Activated T-helper 1 cell treated with anti-CD3 and anti-CD28 coated beads, Interleukin-12 subunit alpha, Interleukin-12 subunit beta, Interleukin-2, Interleukin-4 antibody, amounts not matched to agents 30 ng/mL and 10 ng/mL and 1 ng/mL, durations not matched to agents 14 hours and 24 hours and 36 hours (primary cell): ENCODE measurements around the gene FUZ. TPM values are rescaled to one million over a fixed set of nuclear protein-coding genes. Genes with fewer than 3 reads are reported as not detected.

Experiments
- DNase-seq: peaks from one replicate; pipeline ENCODE4 v3.0.0; 2021; ENCODE audit warnings: low spot score
- H3K27ac Mint-ChIP-seq: one replicate; pipeline ENCODE4 v1.8.0; 2021; ENCODE audit warnings: mild to moderate bottlenecking, mixed read lengths
- H3K27me3 Mint-ChIP-seq: one replicate; pipeline ENCODE4 v1.8.0; 2022; ENCODE audit warnings: mild to moderate bottlenecking, moderate library complexity, mixed read lengths; ENCODE audit not compliant: insufficient read depth
- H3K36me3 Mint-ChIP-seq: one replicate; pipeline ENCODE4 v1.8.0; 2021; ENCODE audit warnings: low read depth, mixed read lengths
- H3K4me1 Mint-ChIP-seq: one replicate; pipeline ENCODE4 v1.8.0; 2021; ENCODE audit warnings: low read depth, mixed read lengths
- H3K4me3 Mint-ChIP-seq: one replicate; pipeline ENCODE4 v1.8.0; 2021; ENCODE audit warnings: mild to moderate bottlenecking, moderate library complexity, mixed read lengths
- H3K9me3 Mint-ChIP-seq: one replicate; pipeline ENCODE4 v1.8.0; 2021; ENCODE audit warnings: mixed read lengths
- intact Hi-C: fragments of 100-400 bp; cut with micrococcal nuclease; formaldehyde crosslinking; loops from one replicate; pipeline ENCODE4 v1.15.1; 2024
- total RNA-seq: library from RNA; stranded (reverse); gene quantifications from 2 replicates; pipeline ENCODE4 v1.2.3, GENCODE V29; 2022

FUZ gene
- total RNA-seq, 1 donor from 2014 or later, result 14.0 TPM

DNA sequence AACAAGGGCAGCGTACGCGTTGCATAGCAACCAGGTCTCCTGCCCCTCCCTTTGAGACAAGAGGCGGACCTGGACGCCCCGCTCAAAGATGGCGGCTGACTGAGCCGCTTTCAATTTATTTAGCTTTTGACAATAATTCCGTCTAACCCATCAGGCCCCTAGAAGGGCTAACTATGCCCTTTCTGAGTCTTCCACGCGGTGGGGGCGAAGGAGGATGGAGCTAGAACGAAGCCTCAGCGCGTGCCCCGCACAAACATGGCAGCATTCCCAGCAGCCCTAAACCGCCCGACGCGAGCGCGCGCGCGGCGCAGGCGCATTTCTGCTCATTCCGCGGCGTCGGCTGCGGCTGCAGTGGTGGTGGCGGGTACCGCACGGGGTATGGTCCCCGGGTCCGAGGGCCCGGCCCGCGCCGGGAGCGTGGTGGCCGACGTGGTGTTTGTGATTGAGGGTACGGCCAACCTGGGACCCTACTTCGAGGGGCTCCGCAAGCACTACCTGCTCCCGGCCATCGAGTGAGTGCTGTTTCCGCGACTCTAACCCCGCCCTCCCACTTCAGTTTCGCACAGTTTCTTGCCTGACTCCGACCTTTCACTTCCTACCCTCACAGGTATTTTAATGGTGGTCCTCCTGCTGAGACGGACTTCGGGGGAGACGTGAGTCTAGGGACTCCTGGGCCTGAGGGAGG is 5.0 kb upstream of the FUZ start, which contains the start of gene MED25:
Gene MED25 (plus strand): TSS at position 326 of the 685 bp plus-strand sequence. CDS start 53 bp downstream, at position 379.
- H3K36me3 Mint-ChIP-seq, result peaks cover 2% of the 10 kb centered on the region
- DNase-seq, result peak; percentile 88
- intact Hi-C loops, result loop anchor here (1.0 to 10.0 kb wide), 5 partner anchors 32 to 223 kb away; partner anchors contain the start of genes PNKP and PRR12
- H3K27me3 Mint-ChIP-seq, result no peaks in the 10 kb centered on the region
- H3K4me3 Mint-ChIP-seq, result peak within 1 kb of the TSS; percentile 94
- H3K9me3 Mint-ChIP-seq, result no peaks in the 10 kb centered on the region
- peak within 1 kb of the TSS; percentile 93 for H3K27ac Mint-ChIP-seq
- H3K4me1 Mint-ChIP-seq, result peaks cover 25% of the 10 kb centered on the region

DNA sequence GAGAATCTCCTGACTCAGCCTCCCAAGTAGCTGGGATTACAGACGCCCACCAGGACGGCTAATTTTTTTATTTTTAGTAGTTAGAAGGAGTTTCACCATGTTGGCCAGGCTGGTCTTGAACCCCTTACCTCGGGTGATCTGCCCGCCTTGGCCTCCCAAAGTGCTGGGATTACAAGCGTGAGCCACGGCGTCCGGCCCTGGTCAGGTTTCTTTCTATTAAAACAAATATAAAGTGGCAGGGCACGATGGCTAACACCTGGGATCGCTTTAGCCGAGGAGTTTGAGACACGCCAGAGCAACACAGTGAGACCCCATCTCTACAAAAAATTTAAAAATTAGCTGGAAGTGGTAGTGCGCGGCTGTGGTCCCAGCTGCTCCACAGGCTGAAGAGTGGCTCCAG is 3.5 kb upstream of the FUZ start:
- Mint-ChIP-seq H3K9me3 (no peaks in the 10 kb centered on the region), H3K27me3 (no peaks in the 10 kb centered on the region), H3K27ac (no peak overlapping the region), H3K36me3 (no peaks in the 10 kb centered on the region), H3K4me1 (peaks cover 36% of the 10 kb centered on the region), H3K4me3 (peak overlapping the region; percentile 42)
- DNase-seq, result no peak
- intact Hi-C loops, result loop anchor here (10.0 kb wide), 2 partner anchors 168 to 222 kb away; partner anchors contain the start of gene PRR12

DNA sequence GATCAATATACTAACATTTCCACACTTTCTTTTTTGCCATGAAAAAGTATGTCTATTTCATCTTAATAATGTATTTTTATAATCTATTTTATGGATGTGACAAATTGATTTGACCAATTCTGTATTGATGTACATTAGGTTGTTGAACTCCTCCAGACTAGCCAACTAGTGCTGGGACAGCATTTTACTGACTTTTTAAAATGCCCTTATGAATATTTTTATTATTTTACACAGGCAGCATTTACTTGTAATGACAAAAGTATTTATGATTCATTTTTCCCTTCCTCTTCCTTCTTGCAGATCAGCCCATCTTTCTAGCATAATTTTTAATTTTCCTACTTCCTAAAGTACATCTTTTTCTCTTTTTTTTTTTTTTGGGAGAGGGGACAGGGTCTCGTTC is 918 bp upstream of the FUZ start:
- intact Hi-C loops, result loop anchor here (5.0 to 10.0 kb wide), 3 partner anchors 171 to 317 kb away; partner anchors contain the start of genes PRR12 and RPS11
- Mint-ChIP-seq H3K27me3 (no peaks in the 10 kb centered on the region), H3K9me3 (no peaks in the 10 kb centered on the region), H3K27ac (no peak overlapping the region), H3K36me3 (peaks cover 4% of the 10 kb centered on the region), H3K4me1 (peaks cover 33% of the 10 kb centered on the region), H3K4me3 (peak overlapping the region; percentile 92)
- DNase-seq, result no peak

DNA sequence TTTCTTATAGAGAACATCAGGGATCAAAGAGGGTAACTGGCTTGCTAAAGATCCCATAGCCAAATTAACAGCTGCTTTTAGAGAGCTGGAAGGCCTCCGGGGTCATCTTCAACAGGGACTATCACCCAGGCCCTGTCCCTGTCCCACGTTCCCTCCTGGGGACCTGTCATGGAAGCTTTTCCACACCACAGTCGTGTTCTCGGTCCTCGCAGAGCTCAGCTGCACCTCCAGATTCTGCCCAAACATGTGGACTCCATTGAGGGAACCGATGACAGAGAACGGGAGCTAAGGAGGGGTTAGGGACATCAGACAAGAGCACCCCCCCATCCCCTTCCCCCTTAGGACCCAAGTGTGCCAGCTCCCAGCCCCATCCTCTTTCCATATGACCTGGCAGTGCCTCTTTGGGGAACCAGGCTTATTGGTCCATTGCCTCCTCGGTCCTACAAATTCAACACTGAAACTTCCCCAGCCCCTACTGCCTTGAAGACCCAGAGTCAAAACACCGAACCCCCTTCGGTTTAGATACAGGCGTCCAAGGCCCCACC is 568 bp downstream of the FUZ start:
- peak overlapping the region; percentile 92 for H3K4me3 Mint-ChIP-seq
- peak overlapping the region; percentile 95 for H3K27ac Mint-ChIP-seq
- no peak for DNase-seq
- H3K36me3 Mint-ChIP-seq, result peaks cover 7% of the 10 kb centered on the region
- H3K4me1 Mint-ChIP-seq, result peaks cover 43% of the 10 kb centered on the region
- intact Hi-C loops, result loop anchor here (2.0 to 10.0 kb wide), 5 partner anchors 96 to 315 kb away; partner anchors contain the start of genes PRMT1, PRR12 and RPS11
- no peaks in the 10 kb centered on the region for H3K27me3 Mint-ChIP-seq
- no peaks in the 10 kb centered on the region for H3K9me3 Mint-ChIP-seq

DNA sequence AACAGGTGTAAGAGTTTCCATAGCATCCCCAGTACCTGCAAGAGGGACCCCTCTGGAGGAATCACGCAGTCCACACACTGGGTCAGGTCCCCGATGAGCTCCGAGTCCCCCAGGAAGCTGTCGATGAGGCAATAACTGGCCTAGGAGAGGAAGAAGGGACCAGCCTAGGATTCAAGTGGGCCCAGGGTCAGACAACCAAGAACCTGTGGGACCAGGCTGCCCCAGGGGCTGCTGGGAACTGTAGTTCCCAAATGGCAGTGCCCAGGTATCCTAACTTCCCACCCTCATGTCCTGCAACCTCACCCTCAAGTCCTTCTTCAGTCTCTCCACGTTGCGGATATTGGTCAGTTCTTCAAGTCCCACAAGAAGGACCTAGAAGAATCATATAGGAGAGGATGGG is 1.8 kb downstream of the FUZ start:
- Mint-ChIP-seq H3K36me3 (peaks cover 8% of the 10 kb centered on the region), H3K27me3 (no peaks in the 10 kb centered on the region), H3K9me3 (no peaks in the 10 kb centered on the region), H3K4me3 (peak overlapping the region; percentile 39), H3K27ac (no peak overlapping the region), H3K4me1 (peaks cover 42% of the 10 kb centered on the region)
- DNase-seq, result no peak
- intact Hi-C loops, result loop anchor here (5.0 to 10.0 kb wide), 3 partner anchors 173 to 314 kb away; partner anchors contain the start of genes PRR12 and RPS11

DNA sequence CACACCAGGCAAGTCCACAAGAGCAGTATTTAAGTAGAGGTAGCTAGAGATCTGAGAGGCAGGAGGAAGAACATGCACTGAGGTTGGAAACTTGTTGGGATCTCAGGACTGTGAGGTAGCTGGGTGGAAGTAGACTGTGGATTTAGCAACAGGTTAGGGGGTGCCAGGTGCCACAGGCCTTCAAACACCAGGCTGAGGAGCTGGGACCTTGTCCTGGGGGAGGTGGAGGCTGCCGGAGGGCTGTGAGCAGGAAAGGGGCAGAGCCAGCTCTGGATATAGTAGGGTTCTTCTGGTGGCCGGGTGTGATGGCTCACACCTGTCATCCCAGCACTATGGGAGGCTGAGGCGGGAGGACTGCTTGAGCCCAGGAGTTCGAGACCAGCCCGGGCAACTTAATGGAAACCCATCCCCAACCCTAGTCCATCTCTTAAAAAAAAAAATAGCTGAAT is 3.1 kb downstream of the FUZ start:
- Mint-ChIP-seq H3K36me3 (peaks cover 10% of the 10 kb centered on the region), H3K27me3 (no peaks in the 10 kb centered on the region), H3K9me3 (no peaks in the 10 kb centered on the region), H3K27ac (peak overlapping the region; percentile 43), H3K4me1 (peaks cover 42% of the 10 kb centered on the region), H3K4me3 (peak overlapping the region; percentile 68)
- intact Hi-C loops, result loop anchor here (5.0 to 10.0 kb wide), 3 partner anchors 175 to 313 kb away; partner anchors contain the start of genes PRR12 and RPS11
- no peak for DNase-seq

DNA sequence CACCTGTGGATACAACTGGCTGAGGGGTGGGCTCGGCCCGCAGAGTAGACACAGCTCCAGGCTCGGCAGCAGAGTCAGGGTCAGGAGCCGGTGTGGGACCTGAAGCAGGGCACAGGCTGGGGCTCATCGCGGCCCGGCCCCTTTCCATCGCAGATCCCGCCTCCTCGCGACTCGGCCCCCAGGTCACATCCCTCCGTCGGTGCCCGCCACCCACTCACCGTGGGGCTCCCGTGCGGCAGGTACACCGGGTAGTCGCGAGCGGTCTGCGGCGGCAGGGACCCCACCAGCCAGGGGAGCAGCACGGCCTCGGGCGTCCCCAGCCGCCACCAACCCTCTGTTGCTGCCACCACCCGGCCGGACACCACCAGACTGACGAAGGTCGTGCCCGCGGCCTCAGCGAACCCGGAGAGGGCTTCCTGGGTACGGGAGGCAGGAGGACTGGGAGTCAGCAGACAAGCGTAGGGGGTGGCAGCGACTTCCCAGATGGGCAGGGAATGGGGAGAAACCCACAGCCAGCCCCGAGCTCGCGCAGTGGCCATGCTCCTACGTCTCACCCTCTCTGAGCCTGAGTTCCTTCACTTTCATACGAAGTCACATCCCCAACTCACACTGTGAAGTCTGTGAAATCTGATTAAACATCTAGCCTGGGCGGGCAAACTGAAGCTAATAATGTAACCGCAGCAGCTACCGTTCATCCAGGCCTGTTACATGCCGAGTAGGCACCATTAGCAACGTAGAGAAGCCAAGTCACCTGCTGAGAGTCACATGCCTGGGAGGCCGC is 3.7 kb downstream of the FUZ start:
- H3K4me3 Mint-ChIP-seq, result peak overlapping the region; percentile 85
- no peaks in the 10 kb centered on the region for H3K27me3 Mint-ChIP-seq
- peaks cover 42% of the 10 kb centered on the region for H3K4me1 Mint-ChIP-seq
- H3K36me3 Mint-ChIP-seq, result peaks cover 10% of the 10 kb centered on the region
- intact Hi-C loops, result no loop called here
- peak overlapping the region; percentile 77 for H3K27ac Mint-ChIP-seq
- H3K9me3 Mint-ChIP-seq, result no peaks in the 10 kb centered on the region
- DNase-seq, result peak; percentile 38

DNA sequence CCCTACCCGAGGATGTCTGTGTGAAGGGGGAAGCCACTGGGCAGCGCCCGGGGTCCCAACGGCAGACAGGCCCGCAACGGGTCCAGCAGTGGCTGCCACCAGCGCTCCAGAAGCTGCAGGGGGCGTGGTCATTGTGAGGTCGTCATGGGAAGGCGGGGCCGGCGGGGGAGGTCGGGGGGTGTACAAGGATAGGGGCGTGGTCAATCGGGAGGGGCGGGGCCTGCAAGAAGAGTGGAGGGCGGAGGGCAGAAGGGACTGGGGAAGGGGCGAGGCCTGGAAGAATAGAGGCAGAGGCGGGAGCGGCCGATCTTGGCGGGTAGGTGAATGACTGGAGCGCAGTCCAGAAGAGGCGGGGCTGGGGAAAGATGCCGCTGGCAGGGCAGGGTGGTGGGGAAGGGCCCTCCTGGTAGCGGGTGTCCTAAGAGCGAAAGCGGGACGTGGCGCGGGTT is 4.4 kb downstream of the FUZ start:
- peak overlapping the region; percentile 77 for H3K27ac Mint-ChIP-seq
- peaks cover 42% of the 10 kb centered on the region for H3K4me1 Mint-ChIP-seq
- H3K4me3 Mint-ChIP-seq, result peak overlapping the region; percentile 85
- no peaks in the 10 kb centered on the region for H3K27me3 Mint-ChIP-seq
- peak; percentile 73 for DNase-seq
- H3K9me3 Mint-ChIP-seq, result no peaks in the 10 kb centered on the region
- H3K36me3 Mint-ChIP-seq, result peaks cover 10% of the 10 kb centered on the region
- intact Hi-C loops, result loop anchor here (1.0 kb wide), 1 partner anchor 42 kb away; no protein-coding TSS in a partner anchor

DNA sequence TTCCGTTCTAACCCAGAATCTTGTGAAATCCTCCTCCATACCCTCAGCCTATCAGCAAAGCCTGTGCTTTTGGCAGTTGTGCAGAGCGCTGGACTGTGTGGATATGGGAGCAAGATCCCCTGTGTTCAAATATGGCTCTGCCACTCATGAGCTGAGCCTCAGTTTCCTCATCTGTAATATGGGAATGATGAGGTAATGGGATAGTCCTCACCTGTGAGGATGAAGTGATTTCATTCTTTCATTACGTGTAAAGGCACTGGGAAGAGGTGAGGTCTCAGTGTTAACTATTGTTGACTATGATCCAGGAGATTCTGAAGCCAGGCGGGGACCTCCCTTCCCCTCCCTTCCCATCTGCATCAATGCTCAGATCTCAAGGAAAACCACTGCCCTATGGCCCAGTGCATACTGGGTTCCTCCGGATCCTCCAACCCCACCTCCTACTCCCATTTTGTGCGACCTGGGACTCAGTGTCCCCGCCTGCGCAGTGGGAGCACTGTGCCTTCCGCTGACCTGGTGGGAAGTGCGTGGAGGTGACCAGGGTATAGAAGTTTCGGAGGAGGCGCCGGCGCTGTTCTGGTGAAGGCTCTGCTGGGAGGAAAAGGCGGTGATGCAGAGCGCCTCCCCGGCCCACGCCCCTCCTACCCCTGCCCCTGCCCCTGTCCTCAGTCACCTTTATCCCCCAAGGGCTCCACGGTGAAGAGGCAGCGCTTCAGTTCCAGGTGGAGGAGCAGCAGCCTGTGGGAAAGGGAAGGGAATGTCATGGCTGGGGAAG is 5.0 kb downstream of the FUZ start:
- Mint-ChIP-seq H3K4me3 (peak overlapping the region; percentile 51), H3K4me1 (peaks cover 36% of the 10 kb centered on the region), H3K36me3 (peaks cover 16% of the 10 kb centered on the region), H3K27me3 (no peaks in the 10 kb centered on the region), H3K27ac (no peak overlapping the region), H3K9me3 (no peaks in the 10 kb centered on the region)
- intact Hi-C loops, result loop anchor here (1.0 kb wide), 1 partner anchor 42 kb away; no protein-coding TSS in a partner anchor
- no peak for DNase-seq

DNA sequence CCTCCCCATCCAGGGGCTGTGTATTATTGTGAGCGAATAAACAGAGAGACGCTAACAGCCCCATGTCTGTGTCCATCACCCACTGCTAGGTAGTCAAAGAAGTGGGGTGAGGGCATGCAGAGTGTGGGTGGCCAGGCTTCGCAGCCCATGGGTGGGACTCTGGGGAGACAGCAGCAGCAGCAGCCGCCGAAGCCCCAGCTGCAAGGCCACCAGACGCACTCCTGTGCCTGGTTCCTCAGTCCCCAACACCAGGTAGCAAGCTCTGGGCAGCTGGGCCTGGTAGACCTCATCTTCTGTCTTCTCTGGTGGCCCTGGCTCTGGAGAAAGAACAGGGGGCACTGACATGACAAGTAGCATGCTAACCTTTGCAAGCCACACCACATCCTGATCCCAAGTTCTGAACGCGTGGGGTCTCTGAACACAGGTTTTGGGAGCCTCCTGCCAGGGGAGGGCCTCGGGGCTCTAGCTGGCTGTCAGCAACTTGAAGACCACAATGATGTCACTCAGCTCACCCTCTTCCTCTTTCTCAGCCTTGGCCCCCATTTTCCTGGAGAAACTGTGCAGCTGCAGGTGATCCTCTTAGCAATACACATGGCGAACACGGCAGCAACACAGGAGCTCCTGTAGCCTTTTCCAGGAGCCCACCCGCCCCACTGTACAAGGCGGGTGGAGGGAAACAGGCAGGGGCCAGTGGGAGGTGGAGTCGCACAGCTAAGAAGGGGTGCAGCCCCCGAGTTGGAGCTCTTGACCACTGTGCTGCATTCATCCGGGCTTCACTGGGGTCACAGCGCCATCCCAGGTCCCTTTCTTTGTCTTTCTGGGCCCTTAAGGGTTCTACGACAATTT is 5.8 kb downstream of the FUZ start:
- peaks cover 28% of the 10 kb centered on the region for H3K4me1 Mint-ChIP-seq
- no peaks in the 10 kb centered on the region for H3K27me3 Mint-ChIP-seq
- intact Hi-C loops, result no loop called here
- peaks cover 19% of the 10 kb centered on the region for H3K36me3 Mint-ChIP-seq
- peak overlapping the region; percentile 70 for H3K27ac Mint-ChIP-seq
- no peak for DNase-seq
- H3K4me3 Mint-ChIP-seq, result peak overlapping the region; percentile 51
- H3K9me3 Mint-ChIP-seq, result no peaks in the 10 kb centered on the region

DNA sequence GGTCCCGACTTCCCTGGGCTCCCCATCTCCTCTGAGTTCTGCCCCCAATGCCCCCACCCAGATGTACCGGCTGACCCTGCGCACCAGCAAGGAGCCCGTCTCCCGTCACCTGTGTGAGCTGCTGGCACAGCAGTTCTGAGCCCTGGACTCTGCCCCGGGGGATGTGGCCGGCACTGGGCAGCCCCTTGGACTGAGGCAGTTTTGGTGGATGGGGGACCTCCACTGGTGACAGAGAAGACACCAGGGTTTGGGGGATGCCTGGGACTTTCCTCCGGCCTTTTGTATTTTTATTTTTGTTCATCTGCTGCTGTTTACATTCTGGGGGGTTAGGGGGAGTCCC is 6.5 kb downstream of the FUZ start:
- intact Hi-C loops, result no loop called here
- DNase-seq, result no peak
- Mint-ChIP-seq H3K27ac (no peak overlapping the region), H3K36me3 (peaks cover 20% of the 10 kb centered on the region), H3K27me3 (no peaks in the 10 kb centered on the region), H3K4me1 (peaks cover 25% of the 10 kb centered on the region), H3K9me3 (no peaks in the 10 kb centered on the region), H3K4me3 (no peak overlapping the region)
